GM12864 (cell line): Measurements from ENCODE around the gene S100A12.

Experiments
- DNase-seq: peaks from one replicate; pipeline ENCODE4 v3.0.0-alpha.2; 2011; ENCODE audit warnings: low read depth
- H3K4me3 ChIP-seq: 2 replicates; pipeline ENCODE4 v1.5.1; 2011; ENCODE audit warnings: mild to moderate bottlenecking, low read depth, low read length, control low read depth
- TF ChIP-seq, protein P1 (sequence below): IDR thresholded peaks from 2 replicates; pipeline ENCODE4 v1.5.1; 2011; ENCODE audit warnings: low read depth, mild to moderate bottlenecking, moderate library complexity, low read length, control low read depth, inconsistent platforms; ENCODE audit errors: missing control alignments

The S100A12 gene

DNA sequence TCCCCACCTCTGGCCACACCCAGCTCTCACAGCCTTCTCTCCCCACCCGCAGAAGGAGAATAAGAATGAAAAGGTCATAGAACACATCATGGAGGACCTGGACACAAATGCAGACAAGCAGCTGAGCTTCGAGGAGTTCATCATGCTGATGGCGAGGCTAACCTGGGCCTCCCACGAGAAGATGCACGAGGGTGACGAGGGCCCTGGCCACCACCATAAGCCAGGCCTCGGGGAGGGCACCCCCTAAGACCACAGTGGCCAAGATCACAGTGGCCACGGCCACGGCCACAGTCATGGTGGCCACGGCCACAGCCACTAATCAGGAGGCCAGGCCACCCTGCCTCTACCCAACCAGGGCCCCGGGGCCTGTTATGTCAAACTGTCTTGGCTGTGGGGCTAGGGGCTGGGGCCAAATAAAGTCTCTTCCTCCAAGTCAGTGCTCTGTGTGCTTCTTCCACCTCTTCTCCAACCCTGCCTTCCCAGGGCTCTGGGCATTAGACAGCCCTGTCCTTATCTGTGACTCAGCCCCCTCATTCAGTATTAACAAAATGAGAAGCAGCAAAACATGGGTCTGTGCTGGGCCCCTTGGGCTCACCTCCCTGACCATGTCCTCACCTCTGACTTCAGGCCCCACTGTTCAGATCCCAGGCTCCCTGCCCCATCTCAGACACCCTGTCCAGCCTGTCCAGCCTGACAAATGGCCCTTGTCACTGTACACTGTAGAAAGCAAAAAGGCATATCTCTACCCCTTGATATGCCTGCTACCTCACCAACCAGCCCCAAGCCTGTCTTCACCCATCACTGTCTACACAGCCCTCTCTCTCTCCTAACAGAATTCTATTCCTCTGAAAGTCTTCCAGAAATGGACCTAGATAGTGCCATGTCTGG lies 14.6 kb downstream of the S100A12 start:
- H3K4me3 ChIP-seq: no peak overlapping the region
- TF ChIP-seq, protein P1, sequence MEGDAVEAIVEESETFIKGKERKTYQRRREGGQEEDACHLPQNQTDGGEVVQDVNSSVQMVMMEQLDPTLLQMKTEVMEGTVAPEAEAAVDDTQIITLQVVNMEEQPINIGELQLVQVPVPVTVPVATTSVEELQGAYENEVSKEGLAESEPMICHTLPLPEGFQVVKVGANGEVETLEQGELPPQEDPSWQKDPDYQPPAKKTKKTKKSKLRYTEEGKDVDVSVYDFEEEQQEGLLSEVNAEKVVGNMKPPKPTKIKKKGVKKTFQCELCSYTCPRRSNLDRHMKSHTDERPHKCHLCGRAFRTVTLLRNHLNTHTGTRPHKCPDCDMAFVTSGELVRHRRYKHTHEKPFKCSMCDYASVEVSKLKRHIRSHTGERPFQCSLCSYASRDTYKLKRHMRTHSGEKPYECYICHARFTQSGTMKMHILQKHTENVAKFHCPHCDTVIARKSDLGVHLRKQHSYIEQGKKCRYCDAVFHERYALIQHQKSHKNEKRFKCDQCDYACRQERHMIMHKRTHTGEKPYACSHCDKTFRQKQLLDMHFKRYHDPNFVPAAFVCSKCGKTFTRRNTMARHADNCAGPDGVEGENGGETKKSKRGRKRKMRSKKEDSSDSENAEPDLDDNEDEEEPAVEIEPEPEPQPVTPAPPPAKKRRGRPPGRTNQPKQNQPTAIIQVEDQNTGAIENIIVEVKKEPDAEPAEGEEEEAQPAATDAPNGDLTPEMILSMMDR: no peak
- DNase-seq: no peak

DNA sequence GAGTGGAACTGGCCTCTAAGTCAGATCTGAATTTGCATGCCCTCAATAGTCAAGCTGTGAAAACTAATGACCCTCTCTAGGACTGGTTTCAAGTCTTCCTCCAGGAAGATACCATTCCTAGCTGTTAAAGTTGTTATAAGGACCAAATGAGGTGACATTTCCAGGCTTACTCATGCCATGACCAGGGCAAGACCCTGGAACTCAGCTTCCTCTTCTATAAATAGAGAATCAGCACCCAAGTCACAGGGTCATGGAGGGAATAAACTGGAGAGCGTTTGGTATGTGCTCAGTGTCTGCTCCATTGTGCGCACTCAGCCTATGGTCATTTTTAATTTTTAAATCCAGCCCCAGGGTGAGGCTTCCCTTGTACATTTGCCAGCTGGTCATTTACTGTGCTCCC lies 15.2 kb downstream of the S100A12 start:
- no peak for DNase-seq
- TF ChIP-seq, protein P1: no peak

DNA sequence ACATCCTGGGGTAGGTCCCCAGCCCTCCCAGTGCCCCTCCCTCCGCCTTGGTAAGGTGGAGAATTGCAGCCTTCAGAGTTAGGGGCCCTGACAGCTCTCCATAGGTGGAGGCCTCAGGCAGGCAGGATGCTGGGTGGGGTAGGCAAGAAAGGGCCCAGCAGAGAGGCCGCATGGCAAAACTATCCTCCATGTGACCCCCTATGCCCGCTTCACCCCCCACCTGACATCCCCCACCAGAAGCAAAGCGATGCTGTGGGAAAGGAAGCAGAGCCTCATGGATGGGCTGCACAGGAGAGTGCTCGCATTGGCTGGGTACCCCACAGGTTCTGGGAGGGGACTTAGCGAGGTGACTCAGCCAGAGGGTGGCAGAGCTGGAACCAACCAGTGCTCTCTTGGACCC lies 16.2 kb downstream of the S100A12 start:
- DNase-seq: no peak
- TF ChIP-seq, protein P1: no peak
- no peak overlapping the region for H3K4me3 ChIP-seq

More for the DNA sequence above, 15.2 kb downstream of the S100A12 start:
- no peak overlapping the region for H3K4me3 ChIP-seq

DNA sequence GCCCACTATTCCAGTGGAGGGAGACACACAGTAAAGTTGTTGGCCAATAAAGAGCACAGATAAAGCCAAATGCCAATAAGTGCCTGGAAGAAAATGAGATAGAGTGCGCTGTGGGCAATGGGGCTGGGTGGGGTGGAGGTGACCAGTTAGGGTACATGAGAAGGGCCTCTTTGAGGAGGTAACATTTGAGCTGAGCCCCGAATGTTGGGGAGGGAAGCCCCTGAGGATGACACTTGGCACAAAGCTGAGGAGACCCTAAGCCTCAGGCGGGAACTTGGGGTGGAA lies 16.8 kb downstream of the S100A12 start:
- no peak overlapping the region for H3K4me3 ChIP-seq
- TF ChIP-seq, protein P1: no peak
- DNase-seq: no peak

DNA sequence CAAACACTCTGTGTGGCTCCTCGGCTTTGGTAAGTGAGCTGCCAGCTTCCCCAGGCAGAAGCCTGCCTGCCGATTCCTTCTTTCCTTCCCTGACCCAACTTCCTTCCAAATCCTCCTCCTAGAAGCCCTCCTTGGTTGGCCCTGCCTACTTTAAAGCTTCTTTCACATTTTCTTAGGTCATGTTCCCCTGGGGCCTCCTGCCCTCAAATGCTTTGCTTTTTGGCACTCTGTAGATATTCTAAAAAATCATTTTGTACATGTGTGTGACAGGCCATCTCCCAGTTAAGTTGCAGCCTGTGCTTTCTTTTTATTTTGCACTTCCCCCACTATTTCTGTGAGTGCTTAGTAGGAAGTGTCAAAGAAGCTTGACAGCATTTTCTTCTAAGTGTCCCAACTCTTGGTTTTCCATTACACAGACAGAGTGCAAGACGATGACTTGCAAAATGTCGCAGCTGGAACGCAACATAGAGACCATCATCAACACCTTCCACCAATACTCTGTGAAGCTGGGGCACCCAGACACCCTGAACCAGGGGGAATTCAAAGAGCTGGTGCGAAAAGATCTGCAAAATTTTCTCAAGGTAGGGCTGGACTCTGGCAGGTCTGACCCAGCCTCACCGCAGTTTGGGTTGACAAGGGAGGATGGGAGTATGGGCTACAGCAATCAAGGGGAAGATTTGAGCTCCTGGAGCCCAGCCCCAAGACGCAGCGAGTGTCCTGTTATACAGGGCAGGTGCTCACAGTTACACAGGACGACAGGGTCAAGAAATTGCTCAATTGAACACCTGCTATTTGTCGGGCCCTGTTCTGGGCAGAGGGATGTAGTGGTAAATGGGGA lies 17.3 kb downstream of the S100A12 start, which contains the start of gene S100A9:
Gene S100A9 (plus strand): TSS at position 2 of the 838 bp plus-strand sequence. CDS start 430 bp downstream, at position 432.
- no peak for DNase-seq
- no peak within 1 kb of the TSS for H3K4me3 ChIP-seq
- TF ChIP-seq, protein P1: no peak

DNA sequence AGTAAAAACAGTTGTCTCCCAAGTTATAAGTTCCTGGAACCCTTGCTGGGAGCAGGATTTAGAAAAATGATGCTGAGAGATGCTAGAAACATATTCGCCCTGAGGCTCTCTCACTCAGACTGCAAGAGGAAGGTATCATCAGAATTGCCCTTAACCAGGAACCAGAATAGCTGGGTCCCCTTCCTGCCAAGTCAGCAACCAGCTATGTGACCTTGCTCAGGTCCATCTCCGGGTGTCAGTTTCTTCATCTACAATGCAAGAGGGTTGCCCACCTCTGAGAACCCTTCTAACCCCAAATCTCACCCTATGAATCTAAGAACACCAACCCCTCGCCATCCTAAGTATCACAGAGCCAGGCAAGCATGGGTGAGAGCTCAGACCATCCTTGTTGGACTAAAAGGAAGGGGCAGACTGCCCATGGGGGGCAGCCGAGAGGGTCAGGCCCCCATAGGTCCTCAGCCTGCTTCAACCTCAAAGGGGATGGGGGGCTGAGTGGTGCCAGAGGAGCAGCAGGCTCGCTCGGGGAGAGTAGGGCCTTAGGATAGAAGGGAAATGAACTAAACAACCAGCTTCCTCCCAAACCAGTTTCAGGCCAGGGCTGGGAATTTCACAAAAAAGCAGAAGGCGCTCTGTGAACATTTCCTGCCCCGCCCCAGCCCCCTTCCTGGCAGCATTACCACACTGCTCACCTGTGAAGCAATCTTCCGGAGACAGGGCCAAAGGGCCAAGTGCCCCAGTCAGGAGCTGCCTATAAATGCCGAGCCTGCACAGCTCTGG lies 18.2 kb downstream of the S100A12 start:
- no peak for DNase-seq
- TF ChIP-seq, protein P1: no peak
- no peak overlapping the region for H3K4me3 ChIP-seq
